Measurements from ENCODE around the gene UPK1B.

DNA sequence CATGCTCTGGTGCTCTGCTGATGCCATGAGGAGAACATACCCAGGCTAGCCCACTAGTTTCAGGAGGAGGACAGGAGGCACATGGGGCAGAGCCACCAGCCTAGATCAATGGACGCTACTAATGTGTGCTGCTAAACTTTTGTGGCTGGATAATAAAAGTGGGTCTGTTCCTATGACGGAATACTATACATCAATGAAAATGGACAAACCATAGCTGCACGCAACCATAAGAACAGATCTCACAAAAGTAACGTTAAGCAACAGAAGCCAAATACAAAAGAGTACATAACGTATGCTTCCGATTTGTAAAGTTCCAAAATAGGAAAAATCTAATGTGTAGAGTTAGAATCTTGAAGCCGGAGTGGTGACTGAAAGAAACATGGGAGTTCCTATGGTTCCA is 55.8 kb downstream of the UPK1B start:
- TF ChIP-seq RAD21 (IDR thresholded peaks at IDR 0.05; ENCODE audit: low read depth): no peak
- TF ChIP-seq EP300 (IDR thresholded peaks at IDR 0.05; ENCODE audit: borderline replicate concordance): no peak
- no peak for TF ChIP-seq MAX (IDR thresholded peaks at IDR 0.05)
- TF ChIP-seq TAF1 (IDR thresholded peaks at IDR 0.05; ENCODE audit: low read depth): no peak
- no peak for TF ChIP-seq CEBPB (IDR thresholded peaks at IDR 0.05)
- TF ChIP-seq CREB1 (IDR thresholded peaks at IDR 0.05; ENCODE audit: low read depth): no peak
- TF ChIP-seq NFIC (IDR thresholded peaks at IDR 0.05): no peak
- TF ChIP-seq EGR1 (IDR thresholded peaks at IDR 0.05): no peak
- no peak for TF ChIP-seq TCF12 (IDR thresholded peaks at IDR 0.05; ENCODE audit: low read depth)

All from Ishikawa (cell line).